ENCODE results near the gene LHX8.

LHX8 gene

DNA sequence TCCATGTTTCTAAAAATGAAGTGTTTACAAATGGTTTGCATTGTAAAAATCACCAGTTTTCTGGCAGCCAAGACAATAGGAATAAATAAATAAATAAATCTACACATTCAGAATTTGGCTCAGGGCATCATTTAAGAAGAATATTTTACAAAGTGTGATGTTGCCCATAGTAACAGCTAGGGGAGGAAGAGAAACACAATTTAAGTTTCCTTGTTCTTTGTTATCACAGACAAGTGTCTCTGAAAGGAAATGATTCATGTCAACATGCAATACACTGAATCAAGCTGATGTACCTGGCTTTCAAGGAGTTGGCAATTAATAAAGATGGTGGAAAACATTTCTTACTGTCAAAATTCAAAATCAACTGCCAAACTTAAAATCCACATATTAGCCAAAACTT, 74.7 kb downstream of the LHX8 start:
- DNase-seq, result no peak

Measured in activated effector memory CD4-positive, alpha-beta T cell treated with Interleukin-2 at 50 U/mL for 16 hours (primary cell).